Amniotic epithelial cell (primary cell): ENCODE results near the gene ADAM12.
"Not testable (repeated sequence)": the region's sequence is repeated elsewhere in the genome, so short reads cannot be mapped to it uniquely, and the experiment has no call there.

Experiments
- DNase-seq: peaks from one replicate; pipeline ENCODE4 v3.0.0-alpha.2; 2010; ENCODE audit warnings: low read depth

Gene ADAM12

DNA sequence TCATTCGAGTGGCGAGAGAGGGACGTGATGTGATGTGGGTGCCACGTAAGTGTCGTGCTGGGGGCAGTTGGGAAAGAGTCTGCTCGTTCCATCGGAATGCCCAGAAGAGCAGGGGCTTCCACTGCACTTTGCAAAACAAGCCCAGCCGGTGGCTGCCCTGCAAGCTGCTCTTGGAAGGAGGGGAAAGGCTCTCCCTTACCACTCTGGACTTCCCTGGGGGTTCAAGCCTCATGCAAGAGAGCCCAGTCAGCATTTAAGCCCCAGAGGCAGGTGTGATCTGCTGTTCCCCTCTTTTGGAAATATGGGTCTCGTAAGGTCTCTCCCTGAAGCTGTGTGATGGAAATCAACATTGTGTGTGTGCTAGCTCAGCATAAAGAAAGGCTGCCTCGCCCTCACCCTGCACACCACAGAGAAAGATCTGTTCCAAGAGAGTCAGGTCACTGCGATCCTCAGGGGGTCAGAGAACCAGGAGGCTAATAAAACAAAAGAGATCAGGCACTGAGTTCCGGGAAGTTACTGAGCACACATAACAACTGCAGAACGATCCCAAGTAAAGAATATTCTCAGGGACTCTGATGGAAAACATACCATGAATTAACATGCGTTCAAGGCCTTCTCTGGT lies 212.5 kb downstream of the ADAM12 start:
- no peak for DNase-seq

DNA sequence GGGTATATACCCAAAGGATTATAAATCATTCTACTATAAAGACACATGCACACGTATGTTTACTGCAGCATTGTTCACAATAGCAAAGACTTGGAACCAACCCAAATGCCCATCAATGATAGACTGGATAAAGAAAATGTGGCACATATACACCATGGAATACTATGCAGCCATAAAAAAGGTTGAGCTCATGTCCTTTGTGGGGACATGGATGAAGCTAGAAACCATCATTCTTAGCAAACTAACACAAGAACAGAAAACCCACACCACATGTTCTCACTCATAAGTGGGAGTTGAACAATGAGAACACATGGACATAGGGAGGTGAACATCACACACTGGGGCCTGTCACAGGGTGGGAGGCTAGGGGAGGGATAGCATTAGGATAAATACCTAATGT lies 215.5 kb downstream of the ADAM12 start:
- not testable (repeated sequence) for DNase-seq

DNA sequence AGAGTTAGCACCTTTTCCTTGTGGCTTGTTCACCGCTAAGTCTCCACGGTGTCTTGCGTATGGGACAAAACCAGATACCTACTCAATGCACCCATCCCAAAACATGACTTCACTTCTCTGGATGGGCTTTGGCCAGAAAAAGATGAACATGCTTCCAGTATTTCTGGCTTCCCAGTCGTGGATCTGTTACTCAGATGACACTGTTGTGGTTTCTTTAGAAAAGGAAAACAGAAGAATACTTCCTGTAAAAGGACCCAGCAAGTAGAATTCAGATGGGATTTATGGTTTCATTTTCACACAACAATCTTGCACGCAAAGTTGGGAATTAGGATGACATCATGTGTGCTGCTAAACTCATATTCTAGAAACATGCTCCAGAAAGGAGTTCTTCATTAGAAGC lies 216.7 kb downstream of the ADAM12 start:
- peak; percentile 56 for DNase-seq

DNA sequence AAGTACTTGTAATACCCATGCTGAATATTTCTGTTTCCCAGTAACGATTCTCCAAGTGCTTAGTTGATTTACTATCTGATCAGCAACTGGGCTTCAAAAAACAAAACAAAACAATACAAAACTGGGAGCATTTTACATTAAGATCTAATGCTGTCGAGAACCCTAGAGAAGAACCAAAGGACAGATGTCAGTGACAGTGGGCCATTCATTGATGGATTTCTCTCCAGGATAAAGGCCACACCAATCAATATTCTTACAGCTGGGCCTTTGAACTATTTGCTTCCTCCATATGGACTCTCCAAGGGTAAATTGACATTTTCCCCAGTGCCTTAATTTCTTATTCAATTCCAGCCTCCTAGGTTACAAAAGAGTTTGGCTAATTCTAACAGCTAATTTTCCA lies 217.5 kb downstream of the ADAM12 start:
- no peak for DNase-seq

DNA sequence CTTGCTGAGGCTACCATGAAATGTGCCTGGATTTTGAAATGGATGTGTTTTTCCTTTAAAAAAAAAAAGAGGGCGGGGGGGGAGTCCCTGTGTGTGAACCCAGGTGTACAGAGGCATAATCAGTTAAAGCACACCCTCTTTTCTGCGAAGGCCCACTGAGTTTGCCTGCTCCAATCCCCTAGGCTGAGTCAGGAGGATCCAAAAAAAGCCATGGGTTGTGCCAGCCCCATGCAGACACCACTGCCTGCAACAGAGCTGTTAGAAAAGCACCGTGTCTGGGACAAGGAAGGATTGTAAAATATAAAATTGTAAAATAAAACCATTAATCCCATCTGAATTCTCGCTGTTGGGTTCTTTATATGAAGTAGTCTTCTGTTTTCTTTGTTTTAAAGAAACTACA lies 217.9 kb downstream of the ADAM12 start:
- no peak for DNase-seq

DNA sequence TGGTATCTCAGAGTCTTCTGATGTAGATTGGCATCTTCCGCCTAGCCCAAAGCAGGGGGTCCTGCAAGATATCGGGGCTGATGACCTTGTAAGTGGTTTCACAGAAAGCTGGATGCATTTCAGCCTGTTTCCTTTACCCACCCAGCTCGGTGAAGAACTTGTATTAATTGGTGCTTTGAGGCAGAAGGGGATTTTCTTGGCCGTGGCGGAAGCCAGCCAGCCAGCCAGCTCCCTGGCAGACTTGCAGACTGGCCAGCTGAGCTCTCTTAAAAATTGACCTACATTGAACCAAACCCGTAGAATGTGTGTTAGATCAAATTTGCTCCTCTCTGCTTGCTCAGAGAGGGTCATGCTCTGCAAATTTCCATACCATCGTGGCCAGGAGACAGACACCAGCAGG lies 218.4 kb downstream of the ADAM12 start:
- no peak for DNase-seq

DNA sequence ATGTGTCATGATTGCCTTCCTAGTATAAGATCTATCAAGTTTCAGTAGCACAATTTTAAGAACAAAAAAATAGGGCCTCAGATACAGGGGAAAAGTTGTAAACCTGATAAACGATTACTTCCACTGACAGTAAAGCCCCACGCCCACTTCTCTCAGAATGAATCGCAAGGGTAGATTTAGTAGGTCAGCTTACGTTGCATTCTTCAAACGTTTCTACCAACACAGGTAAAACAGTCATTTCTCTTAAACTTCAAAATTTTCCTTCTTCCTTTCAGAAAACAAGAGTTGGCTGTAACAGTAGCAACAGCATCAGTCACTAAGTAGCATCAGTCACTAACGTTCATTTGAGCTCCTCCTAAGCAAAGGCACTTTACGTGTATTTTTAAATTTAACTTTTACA lies 221.5 kb downstream of the ADAM12 start:
- DNase-seq = no peak

DNA sequence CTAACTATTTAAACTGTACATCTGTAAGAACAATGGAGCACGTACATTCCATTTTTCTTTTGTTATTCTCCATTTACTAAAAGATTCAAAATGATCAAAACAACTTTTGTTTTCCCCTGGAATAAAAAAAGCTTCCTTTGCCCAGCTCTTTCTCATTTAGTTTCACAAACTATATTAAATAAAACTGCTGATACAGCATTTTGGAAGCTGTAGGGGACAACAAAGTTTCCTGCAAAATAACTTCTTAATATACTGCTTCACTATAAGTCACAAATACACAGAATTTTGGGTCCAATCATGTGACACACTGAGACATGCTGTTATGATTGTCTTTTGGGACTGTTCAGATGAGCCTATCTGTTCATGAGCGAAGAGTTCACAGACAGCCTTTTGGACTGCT lies 222.4 kb downstream of the ADAM12 start:
- no peak for DNase-seq

DNA sequence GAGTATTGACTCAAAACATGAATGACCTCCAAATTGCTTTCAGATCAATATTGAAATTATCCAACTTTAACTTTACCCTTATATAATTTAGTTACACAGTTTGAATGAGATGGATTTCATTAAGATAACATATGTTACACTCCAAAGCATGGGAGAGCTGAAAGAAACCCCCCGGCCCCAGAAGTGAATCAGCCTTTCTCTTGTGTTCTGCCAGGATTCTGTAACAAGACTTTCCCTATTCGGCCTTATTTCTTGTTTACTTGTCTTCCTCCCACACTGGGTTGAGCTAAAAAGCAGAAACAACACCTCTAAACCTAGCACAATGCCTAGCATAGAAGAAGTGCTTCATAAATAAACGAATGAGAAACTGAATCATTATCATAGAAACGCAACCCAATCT lies 224.8 kb downstream of the ADAM12 start:
- DNase-seq = no peak

DNA sequence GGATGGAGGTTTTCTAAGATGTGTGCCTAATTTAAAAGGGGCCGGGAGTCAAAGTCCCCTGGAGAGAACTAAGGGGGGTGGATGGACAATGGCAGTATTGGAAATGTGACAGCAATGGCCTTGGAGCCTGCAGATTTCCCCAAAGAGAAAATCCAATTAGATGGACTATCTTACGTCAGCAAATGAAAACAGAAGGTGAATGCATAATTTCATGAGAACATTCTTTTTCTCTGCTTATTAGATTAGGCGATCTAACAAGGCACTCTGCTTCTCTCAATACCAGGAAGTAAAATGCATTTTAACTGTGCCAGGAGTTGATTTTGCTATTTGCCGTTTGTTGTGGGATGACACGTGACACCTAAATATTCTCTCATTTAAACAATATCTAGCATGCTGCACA lies 226.6 kb downstream of the ADAM12 start:
- DNase-seq = no peak

DNA sequence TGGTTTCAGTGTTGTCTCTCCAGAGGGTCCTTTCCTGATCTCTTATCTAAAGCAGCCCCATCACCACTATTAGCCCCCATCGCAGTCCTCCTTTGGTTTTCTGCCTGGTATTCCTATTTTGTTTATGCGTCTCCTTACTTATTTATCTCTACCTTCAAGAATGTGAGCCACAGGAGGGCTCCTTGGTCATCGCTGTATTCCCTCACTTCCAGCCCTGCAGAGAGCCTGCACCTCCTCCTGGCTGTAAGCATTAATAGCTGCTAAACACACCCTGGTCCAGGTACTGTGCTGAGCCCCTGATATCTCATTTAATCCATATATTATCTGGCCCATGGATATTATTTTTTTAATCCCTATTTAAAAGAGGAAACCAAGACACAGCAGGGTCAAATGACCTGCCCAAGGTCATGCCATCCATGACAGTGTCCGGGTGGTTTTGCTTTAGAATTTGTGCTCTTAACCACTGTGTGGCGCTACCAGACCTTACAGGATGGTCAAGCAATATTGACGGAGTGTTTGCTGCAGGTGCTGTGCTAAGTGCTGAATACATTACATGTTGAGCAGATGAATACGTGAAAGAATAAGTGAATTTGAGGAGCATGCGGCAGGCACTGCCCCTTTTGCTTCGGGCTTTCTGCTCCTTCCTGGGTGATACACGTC lies 227.2 kb downstream of the ADAM12 start:
- DNase-seq = no peak

DNA sequence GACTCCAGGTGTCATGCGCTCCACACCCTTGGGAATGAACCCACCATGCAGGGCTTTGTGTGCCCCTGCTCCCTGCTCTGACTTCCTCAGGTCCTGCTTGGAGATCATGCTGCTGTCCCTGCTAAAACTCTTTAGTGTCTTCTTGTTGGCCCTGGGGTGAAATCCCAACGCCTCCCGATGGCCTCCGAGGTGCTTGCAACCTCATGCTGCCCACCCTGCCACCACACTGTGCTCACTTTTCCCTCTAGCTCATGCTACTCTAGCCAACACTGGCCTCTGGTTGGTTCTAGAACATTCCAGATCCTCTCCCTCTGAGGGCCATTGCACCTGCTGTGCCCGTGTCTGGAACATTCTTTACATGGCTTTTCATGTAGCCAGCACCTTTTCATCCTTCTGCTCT lies 227.7 kb downstream of the ADAM12 start:
- no peak for DNase-seq

DNA sequence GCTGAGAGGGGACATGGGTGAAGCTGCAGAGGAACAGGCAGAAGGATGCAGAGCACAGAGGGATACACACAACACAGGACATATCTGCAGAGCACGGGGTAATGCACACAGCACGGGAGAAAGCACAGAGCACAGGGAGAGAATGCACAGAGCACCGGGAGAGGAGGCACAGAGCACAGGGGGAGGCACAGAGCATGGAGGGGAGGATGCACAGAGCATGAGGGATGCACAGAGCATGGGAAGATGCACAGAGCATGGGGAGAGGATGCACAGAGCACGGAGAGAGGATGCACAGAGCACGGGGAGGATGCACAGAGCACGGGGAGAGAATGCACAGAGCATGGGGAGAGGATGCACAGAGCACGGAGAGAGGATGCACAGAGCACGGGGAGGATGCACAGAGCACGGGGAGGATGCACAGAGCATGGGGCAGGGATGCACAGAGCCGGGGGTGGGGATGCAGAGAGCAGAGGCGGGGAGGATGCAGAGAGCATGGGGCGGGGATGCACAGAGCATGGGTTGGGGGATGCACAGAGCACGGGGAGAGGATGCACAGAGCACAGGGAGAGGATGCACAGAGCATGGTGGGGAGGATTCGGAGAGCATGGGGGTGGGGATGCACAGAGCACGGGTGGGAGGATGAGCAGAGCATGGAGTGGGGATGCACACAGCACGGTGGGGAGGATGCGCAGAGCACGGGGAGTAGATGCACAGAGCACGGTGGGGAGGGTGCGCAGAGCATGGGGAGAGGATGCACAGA lies 230.0 kb downstream of the ADAM12 start:
- DNase-seq = no peak

DNA sequence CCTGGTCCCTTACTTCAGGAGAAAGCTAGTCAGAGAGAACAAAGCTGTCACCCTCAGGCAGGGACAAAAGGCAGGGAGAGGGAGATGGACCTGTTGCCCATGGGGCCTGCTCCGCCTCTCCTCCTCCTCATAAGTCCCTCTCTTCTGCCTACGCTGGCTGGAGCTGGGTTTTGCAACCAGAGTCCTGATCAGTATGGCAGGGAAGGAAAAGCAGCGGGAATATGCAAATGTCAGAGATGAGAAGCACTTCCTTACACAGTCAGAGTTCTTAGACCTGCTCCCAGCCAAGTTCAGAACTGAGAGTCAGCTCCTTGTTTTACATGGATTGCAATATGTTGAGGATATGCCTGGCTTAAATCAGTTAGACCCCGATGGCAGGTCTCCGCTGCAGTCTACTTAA lies 231.1 kb downstream of the ADAM12 start:
- no peak for DNase-seq

DNA sequence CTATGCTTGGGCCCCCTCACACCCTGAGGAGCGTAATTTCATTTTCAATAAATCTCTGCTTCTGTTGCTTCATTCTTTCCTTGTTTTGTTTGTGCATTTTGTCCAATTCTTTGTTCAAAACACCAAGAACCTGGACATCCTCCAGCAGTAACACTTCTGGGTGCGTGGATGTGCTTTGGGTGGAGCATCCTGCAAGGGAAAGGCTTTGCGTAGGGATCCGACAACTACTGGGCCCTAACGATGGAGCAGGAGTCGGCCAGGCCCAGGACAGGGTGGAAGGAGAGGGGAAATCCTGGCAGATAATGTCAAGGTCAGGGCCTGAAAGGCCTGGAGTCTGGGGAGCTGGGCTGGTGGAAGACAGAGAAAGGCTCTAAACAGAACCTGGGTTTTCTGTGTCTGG lies 231.8 kb downstream of the ADAM12 start:
- DNase-seq = no peak

DNA sequence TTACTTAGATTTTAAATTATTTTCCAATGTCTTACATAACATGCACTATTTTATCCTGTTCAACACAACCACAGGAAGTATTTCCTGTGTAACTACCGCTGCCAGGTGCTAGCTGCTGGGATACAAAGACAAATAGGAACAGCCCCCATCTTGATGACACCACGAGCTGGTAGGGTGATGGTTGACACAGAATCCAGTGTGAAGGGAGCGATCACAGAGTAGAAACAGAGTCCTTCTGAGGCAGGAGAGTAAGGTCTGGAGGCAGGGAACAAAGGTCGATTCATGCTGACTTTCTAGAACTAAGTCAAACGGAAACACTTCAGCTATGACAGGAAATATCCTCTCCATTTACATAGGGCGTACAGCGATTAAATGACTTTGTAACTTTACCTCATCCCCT lies 232.3 kb downstream of the ADAM12 start:
- no peak for DNase-seq

DNA sequence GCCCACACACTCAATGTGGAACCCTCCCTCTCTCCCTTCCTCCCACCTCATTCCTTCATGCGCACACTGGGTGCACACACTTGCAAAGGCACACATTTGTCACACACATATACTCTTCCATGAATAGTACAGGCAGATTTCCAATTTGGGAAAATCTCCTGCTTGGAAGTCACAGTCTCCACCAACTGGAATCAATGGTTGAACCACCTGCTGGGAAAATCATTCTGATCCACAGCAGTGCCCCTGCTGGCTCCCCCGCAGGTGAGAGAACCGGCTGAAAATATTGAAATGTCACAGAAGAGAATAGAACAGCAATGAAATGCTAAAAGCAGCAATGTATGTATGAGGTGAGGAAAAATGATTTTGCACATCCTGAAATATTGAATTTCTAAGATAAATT lies 232.7 kb downstream of the ADAM12 start:
- no peak for DNase-seq

DNA sequence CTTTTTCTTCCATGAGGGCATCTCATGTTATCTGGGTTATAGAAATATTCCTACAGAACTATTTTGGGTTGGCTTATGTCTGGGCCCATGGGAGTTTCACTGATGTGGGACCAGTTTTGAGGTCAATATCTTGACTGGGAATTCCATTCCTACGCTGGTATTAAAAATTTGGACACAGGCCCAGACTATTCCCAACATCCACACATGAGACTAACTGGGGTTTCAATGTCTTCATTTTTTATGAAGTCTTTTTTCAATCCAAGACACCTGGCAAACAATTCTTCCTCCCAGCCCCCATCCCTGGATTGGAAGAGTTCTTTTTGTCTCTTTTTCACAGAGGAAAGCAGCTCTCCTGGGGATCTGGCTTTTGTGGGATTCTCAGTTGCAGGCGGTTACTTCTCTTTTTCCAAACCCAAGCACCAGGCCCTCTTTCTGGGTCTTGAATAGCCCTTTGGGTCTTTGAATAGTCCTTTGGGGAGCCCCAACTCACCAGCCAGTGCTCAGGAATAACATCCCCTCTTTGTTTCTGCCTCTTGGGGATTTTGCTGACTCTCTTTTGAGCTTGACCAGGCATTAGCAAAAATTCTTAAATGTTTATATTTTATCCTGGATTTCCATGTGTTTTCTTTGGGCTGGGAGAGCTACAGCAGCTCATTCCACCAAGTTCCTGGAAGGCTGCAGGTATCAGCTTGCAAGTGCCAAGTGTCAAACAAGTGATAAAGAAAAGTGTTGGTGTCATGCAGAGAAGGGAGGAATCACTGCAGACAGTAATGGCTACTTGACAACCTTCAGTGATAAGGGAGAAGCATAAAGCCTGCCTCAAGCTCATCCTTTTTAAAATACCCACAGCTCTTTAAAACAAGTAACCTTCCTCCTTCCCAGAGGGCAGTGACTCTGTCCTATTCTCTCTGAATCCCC lies 234.3 kb downstream of the ADAM12 start:
- DNase-seq = no peak

DNA sequence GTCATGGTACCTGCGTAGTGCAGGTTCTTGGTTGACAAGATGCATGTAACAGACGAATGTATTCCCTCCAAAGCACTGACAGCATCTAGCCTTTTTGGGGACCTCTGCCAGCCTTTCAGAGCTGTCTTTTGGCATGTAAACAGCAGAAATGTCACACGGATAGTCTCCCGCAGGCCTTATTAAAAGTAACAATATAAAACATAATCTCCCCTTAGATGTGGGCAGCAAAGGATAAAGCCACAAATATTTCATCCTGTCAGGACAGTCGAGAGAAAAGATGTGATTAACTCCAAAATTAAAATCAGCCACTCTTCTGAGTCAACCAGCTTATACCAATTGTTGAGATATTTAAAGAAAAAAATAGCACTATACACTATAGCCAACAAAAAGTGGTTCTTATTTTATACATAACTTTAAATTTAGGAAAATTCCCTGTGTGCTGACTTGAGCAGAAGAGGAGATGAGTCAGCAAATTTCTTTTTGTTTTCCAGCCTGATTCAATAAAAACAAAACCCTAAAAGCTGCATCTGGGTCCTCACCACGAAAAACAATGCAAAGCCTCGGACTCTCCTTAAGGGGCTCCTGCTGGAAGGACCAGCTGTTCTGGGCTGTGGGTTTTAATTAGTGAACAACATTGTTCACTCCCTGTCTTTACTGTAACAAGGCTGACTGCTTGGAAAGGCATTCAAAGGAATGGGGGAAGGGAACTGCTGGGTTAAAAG lies 240.2 kb downstream of the ADAM12 start:
- peak; percentile 49 for DNase-seq

DNA sequence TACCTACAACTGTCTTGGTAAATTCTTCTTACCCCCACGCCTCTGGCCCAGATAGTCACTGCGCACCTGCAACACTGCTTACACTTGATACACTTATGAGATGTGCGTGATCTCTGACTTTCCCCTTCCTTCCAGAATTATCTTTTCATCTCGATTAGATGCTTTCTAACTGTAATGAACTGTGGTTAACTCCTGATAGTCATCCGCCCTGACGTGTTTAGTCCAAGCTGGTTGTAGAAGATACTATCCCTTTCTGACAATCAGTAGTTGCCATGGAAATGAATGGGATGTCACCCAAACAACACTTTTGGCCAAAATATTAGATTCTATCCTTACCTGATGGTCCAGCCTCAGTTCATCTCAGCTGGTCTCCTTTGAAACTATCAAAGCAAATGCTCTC lies 241.5 kb downstream of the ADAM12 start:
- DNase-seq = no peak

DNA sequence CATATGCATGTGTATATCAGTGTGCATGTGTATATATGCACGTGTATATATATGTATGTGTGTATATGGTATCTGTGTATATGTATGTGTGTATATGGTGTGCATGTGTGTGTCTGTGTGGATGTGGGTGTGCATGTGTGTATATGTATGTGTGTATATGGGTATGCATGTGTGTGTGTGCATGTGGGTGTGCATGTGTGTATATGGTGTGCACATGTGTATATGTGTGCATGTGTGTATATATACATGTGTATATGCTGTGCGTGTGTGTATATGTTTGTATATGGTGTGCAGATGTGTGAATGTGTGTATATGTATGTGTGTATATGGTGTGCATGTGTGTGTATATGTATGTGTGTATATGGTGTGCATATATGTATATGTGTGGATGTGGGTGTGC lies 245.2 kb downstream of the ADAM12 start:
- DNase-seq = no peak

DNA sequence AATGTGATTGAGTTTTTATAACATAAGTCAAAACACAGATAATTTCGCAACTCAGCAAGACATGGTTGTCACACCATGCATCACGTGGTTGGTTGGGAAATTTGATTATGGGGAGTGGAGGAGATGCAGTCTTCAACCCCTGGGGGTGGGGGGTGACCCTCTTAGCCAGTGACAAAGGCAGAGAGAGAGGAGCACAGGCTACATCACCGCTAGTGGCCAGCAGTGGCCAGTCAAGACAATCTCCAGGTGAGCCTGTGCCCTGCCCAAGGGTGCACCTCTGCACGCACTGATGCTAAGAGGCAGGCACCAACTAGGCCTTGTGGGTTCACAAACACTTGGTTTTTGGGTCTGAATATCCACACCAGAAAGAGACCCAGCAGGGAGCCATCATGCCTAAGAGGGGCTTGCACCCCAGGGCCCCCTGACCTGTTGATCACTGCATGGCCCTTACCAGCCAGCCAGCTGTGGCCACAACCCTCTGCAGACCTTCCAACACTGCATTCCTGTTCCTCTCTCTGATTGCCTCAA lies 247.5 kb downstream of the ADAM12 start:
- DNase-seq = no peak
